Activated gamma-delta T cell treated with anti-CD3 and anti-CD28 coated beads, Interleukin-2, amount 50 U/mL, for 16 hours (primary cell): ENCODE measurements around the gene KCNJ9.
A peak's percentile ranks its signal among the peaks of the same experiment; 100 is the strongest.

Experiments
- DNase-seq: peaks from one replicate; pipeline ENCODE4 v3.0.0-alpha.2; 2020; ENCODE audit warnings: low read depth

KCNJ9 gene

DNA sequence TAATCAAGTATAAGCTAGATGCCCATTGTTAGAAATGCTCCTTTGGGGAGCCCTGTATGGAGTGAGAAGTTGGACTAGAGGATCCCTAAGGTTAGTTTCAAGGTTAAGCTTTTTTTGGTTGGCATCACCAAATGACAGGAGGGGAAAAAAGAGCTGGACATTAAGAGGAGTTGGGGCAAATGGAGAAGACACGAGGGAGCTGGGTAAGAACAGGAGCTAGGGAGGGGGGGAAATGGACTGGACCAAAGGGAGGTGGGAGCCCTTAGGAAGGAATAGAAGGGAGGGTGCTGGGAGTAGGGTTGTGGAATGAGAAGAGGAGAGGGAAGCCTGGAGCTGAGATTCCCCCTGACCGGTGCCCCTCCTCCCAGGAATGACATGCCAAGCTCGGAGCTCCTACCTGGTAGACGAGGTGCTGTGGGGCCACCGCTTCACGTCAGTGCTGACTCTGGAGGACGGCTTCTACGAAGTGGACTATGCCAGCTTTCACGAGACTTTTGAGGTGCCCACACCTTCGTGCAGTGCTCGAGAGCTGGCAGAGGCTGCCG lies 5.9 kb downstream of the KCNJ9 start:
- no peak for DNase-seq

GRCh38 chr1:160089883-160090282 lies 8.5 kb downstream of the KCNJ9 start:
- no peak for DNase-seq

GRCh38 chr1:160090760-160091159 lies 9.4 kb downstream of the KCNJ9 start:
- no peak for DNase-seq

- no peak for DNase-seq
Measured at GRCh38 chr1:160091666-160092223, 10.4 kb downstream of the KCNJ9 start.

- DNase-seq, result no peak
Measured at GRCh38 chr1:160092366-160093068, 11.2 kb downstream of the KCNJ9 start.

- no peak for DNase-seq
Measured at GRCh38 chr1:160093069-160093395, 11.7 kb downstream of the KCNJ9 start.

GRCh38 chr1:160093624-160094290 lies 12.4 kb downstream of the KCNJ9 start:
- no peak for DNase-seq

DNA sequence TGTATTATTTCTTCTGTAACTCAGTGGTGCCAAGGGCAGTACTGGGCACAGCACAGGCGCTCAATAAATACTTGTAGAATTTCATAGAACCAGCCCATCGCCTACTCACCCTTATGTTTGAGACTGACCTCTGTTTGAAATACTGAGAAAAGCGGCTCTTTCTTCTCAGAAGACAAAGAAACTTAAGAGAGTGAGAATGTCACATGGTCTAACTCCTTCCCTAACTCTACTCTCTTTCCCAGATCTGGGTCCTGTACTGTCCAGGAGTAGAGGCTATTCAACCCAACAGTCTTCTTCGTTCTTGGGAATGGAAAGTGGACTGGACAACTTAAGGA lies 12.9 kb downstream of the KCNJ9 start:
- DNase-seq, result no peak

- DNase-seq, result no peak
Measured at GRCh38 chr1:160094806-160095205, 13.5 kb downstream of the KCNJ9 start.

GRCh38 chr1:160095382-160096105 lies 14.2 kb downstream of the KCNJ9 start:
- no peak for DNase-seq

GRCh38 chr1:160096274-160097116 lies 15.2 kb downstream of the KCNJ9 start:
- DNase-seq, result no peak

- no peak for DNase-seq
Measured at GRCh38 chr1:160097151-160097910, 16.0 kb downstream of the KCNJ9 start.

DNA sequence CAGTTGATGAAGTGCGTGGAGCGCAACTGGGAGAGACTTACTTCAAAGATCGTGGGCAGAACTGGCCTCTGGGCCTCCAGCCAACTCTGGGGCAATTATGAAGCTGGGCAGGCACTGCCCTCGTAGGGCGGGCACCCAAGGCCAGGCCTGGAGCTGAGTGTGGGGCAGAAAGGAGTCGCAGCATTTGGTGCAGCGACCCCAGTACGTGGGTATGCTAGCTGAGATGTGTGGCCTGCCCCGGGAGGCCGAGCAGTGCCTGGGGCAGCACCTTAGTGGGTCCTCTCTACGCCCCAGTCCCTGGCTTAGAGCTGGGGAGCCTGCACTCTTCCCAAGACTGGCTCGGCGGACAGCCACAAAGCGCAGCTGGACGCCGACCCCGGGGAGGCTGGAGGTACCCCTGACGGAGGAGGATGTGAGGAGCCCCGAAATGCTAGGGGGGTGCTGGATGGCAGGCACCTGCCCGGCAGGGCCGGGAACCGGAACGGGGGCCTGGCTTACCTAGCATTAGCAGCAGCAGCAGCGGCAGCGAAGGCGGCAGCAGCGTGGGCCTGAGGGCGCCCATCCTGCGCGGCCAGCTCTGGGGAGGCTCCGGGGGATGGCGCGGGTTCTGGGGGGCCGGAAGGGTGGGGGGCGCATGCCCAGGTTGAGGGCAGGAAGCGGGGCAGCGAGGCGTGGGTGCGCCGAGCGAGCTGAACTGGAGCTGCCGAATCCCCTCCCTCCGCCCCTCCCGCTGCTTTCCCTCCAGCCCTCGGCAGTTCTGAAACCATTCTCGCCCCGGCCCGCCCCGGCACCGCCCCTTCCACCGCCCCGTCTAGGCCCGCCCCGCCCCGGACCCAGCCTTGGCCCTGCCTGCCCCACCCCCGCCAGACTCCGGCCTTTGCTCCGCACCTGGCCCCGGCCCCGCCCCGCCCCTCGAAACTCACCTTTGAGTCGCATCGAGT lies 16.8 kb downstream of the KCNJ9 start, which contains the start of gene IGSF8:
TSS of gene IGSF8 (minus strand) at position 709 of the 941 bp plus-strand sequence. CDS start at position 562, 147 bp downstream.
- peak; percentile 91 for DNase-seq

- DNase-seq, result peak; percentile 98
Measured at GRCh38 chr1:160098852-160099561, 17.7 kb downstream of the KCNJ9 start.

GRCh38 chr1:160099716-160100375 lies 18.5 kb downstream of the KCNJ9 start:
- DNase-seq, result no peak

DNA sequence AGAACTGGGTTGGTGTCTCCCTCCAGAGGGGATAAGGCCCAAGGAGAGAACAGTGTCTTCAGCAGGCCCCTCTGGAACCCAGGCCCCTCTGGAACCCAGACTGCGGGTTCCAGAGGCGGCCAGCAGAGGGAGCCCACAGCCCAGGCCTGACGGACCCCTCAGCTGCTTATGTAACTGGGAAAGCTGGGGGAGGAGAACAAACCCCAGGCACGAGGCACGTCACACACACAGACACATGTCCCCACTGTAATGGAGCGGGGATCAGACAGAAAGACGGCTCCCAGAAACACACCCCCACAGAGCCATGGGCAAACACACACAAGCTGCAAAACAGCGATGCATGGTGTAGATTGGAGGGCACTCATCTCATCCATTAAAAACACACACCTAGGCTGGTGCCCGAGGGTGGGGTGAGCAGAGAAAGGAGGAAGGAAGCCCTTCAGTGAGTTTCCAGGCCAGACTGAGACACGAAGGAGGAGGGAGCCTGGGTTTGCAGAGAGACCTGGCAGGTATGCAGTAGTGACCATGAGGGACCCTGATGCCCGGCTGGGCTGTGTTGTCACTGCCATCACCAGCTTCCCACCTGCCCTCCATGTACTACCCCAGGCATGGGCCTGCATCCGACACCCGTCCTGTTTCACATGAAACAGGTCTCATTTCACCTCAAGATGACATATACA lies 19.8 kb downstream of the KCNJ9 start:
- DNase-seq, result peak; percentile 53

DNA sequence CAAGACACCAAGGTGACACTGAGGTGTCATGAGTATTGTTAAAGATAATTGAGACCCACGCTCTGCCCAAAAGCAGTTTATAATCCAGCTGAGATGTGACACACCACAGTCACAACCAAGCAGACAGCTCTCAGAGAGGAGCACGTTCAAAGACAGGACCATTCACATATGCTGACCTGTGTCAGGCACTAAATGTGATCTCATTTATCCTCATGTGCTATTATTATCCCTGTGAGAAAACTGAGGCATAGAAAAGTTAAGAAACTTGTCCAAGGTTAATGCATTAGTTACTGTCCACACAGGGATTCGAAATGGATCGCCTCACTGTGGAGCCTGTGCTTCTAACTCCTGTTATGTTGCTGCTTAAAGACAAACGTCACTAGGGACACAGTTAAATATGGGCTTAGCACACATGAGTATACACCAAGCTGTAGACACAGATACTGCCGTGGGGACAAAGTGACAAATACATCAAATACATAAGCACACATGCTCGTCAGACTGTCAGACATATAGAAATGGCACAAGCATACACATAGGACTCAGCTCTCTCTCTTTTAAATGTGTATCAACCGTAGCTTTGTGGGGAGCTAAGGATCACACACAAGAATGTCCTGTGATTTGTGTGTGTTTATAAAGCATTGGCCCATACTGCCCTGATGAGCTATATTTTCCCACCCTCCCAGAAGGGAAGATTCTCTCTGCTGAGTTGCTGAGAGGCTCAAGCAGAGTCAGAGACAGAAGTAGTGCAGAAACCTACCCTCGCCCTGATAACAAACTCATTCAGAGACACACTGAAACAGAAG lies 20.6 kb downstream of the KCNJ9 start:
- DNase-seq, result no peak
